Left ventricle myocardium inferior (tissue), 1 donor: ENCODE results near the gene TBX2. TPM values are rescaled to one million over a fixed set of nuclear protein-coding genes. Genes with fewer than 3 reads are reported as not detected.

Source experiments
- DNase-seq: peaks from one replicate; pipeline ENCODE4 v3.0.0-alpha.2; 2020
- H3K27ac ChIP-seq: fragments of 200-600 bp; replicated peaks from 2 replicates; pipeline ENCODE4 v1.8.0; 2021
- H3K27me3 ChIP-seq: fragments of 200-600 bp; 2 replicates; pipeline ENCODE4 v1.8.0; 2021; ENCODE audit warnings: low read depth
- H3K36me3 ChIP-seq: fragments of 200-600 bp; 2 replicates; pipeline ENCODE4 v1.8.0; 2021
- H3K4me1 ChIP-seq: fragments of 200-600 bp; 2 replicates; pipeline ENCODE4 v1.8.0; 2021
- H3K4me3 ChIP-seq: fragments of 200-600 bp; 2 replicates; pipeline ENCODE4 v1.8.0; 2021; ENCODE audit warnings: mild to moderate bottlenecking, moderate library complexity
- H3K9me3 ChIP-seq: fragments of 200-600 bp; replicated peaks from 2 replicates; pipeline ENCODE4 v1.8.0; 2021
- intact Hi-C: fragments of 100-400 bp; cut with micrococcal nuclease; formaldehyde crosslinking; loops from one replicate; pipeline ENCODE4 v1.11.0; 2022
- total RNA-seq: library from RNA; stranded (reverse); fragmentation: NEBNext Ultra II Directional; extraction: Animal tissue kit (Norgen Biotek cat#: 25700); gene quantifications from one replicate; pipeline ENCODE4 v1.2.1, GENCODE V29; 2021
- TF ChIP-seq, protein P1 (sequence below): fragments of 200-600 bp; IDR thresholded peaks from 2 replicates; pipeline ENCODE4 v1.8.0; 2021; ENCODE audit warnings: antibody characterized with exemption, mild to moderate bottlenecking, borderline replicate concordance
- donor health status: DM: no; HTN: yes; CAD: no; lungs with severe emphysema.

TBX2 gene
- total RNA-seq, 1 donor from 2014 or later: 8.2 TPM

DNA sequence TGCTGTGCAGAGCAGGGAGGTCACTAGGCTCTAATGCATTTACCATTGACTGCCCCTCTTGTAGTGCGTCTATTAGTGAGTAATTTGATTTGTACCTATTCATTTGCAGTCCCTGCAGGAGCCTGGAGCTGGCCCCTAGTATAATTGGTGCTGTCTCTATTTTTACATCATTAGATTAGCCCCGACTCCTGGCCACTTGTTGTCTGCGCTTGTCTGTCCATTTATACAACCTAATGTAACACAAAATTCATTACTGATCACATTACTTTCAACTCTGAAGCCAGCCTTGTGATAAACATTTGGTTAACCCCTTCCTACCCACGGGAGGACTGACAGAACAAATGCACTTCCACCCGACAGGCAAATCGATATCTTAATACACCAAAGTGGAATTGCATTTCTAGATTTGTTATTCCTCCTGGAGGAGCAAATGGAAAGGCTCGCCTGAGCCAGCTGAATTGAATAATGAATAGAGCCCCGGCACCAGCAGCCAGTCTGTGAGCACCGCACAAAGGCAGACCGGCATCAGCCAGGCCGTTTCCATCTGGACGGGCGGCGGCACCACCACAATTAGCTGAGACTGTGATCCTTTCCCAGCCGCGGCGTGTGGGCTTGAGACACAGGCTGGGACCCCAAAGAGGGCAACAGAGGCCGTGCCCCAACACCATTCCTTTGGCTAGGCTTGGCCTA is 18.7 kb upstream of the TBX2 start:
- intact Hi-C loops: no loop called here
- no peak for DNase-seq
- Histone ChIP-seq H3K9me3 (no peaks in the 10 kb centered on the region), H3K4me3 (no peak overlapping the region), H3K27me3 (peaks cover 12% of the 10 kb centered on the region), H3K36me3 (no peaks in the 10 kb centered on the region), H3K27ac (no peak overlapping the region), H3K4me1 (peaks cover 21% of the 10 kb centered on the region)
- TF ChIP-seq, protein P1, sequence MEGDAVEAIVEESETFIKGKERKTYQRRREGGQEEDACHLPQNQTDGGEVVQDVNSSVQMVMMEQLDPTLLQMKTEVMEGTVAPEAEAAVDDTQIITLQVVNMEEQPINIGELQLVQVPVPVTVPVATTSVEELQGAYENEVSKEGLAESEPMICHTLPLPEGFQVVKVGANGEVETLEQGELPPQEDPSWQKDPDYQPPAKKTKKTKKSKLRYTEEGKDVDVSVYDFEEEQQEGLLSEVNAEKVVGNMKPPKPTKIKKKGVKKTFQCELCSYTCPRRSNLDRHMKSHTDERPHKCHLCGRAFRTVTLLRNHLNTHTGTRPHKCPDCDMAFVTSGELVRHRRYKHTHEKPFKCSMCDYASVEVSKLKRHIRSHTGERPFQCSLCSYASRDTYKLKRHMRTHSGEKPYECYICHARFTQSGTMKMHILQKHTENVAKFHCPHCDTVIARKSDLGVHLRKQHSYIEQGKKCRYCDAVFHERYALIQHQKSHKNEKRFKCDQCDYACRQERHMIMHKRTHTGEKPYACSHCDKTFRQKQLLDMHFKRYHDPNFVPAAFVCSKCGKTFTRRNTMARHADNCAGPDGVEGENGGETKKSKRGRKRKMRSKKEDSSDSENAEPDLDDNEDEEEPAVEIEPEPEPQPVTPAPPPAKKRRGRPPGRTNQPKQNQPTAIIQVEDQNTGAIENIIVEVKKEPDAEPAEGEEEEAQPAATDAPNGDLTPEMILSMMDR: no peak

DNA sequence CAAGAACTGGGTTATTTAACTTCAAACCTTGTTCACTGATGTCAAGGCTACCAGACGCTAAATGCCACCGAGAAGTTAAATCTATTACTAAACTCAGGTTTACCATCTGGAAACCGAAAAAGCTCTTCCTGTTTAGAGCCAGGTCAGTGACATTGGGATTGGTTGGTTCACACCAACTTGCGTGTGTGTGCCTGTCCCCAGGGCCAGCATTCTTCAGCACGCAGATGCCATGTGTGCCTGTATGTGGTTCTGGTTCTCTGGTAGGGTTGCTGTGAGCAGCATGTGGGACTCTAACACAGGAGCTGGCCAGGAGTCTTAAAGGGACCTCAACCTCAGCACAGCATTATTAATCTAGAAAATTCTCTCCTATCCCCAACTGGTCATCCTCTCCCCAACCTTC is 18.1 kb upstream of the TBX2 start:
- Histone ChIP-seq H3K27ac (no peak overlapping the region), H3K36me3 (no peaks in the 10 kb centered on the region), H3K4me1 (peaks cover 21% of the 10 kb centered on the region), H3K9me3 (no peaks in the 10 kb centered on the region), H3K4me3 (no peak overlapping the region), H3K27me3 (peaks cover 12% of the 10 kb centered on the region)
- DNase-seq: no peak
- intact Hi-C loops: no loop called here
- TF ChIP-seq, protein P1: no peak

DNA sequence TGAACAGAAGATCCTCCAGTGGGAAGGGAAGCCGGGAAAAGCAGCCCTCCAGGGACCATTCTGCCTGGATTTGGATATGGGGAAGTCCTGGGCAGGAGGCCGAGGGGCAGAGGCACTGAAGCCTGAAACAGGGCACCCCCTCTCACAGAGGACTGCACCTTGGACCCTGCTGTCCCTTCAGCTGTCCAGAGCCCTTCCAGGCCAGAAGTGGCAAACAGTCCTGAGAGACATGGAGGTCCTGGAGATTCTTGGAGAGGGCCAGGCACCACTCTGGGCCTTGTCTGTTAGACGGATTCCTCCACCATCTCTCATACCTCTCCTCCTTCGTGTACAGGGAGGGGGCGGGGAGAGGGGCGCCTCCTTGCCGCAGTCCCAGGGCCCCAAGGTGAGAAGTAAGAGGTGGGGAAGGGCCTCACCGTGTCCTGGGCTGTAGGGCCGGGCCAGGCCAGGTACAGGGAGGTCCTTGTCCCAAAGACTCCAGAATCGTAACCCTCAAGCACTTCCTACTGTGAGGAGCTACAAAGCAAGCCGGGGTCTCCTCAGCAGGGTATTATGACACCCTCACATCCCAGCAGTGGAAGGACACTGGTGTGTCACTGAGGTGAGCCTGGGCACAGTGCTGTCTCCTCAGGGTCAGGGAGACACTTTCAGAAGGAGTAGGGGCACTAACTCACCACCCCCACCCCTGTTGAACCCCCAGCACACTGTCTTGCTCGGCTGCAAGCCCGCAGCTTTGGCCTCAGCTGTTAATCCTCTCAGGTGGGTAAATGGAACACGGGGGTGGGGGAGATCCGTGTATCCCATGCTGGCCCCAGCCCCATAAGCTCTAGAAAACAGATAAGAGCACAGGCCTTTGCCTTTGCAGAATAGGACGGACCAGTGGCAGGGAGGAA is 16.6 kb upstream of the TBX2 start:
- TF ChIP-seq, protein P1: no peak
- no peaks in the 10 kb centered on the region for H3K9me3 ChIP-seq
- intact Hi-C loops: no loop called here
- DNase-seq: no peak
- no peaks in the 10 kb centered on the region for H3K36me3 ChIP-seq
- peaks cover 21% of the 10 kb centered on the region for H3K4me1 ChIP-seq
- no peak overlapping the region for H3K4me3 ChIP-seq
- peaks cover 15% of the 10 kb centered on the region for H3K27me3 ChIP-seq
- H3K27ac ChIP-seq: peak overlapping the region; percentile 51

DNA sequence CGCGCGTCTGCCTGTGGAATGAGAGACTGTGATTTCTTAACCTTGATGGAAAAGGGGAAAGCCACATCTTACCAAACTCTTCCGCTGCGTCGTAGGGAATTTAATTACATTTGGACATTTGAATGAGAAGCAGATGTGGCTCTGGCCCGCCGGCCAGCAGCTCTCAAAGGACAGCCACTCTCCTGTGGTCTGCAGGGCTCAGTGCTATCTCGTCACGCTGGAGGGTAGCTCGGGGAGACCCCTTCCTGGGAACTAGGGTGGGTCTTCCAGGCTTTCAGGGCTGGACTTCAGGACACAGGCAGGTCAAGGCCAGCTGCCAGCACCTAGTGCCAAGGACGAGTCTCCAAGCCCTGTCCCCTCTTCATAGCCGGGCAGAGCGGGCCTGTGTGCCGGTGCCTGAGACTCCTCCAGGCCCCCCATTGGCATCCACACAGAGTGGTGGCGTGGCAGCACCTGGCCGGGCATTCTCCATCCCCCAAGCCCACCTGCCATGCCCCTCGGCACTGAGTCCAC is 15.9 kb upstream of the TBX2 start:
- DNase-seq: no peak
- no peaks in the 10 kb centered on the region for H3K9me3 ChIP-seq
- H3K4me3 ChIP-seq: no peak overlapping the region
- intact Hi-C loops: no loop called here
- peaks cover 19% of the 10 kb centered on the region for H3K27me3 ChIP-seq
- H3K4me1 ChIP-seq: peaks cover 21% of the 10 kb centered on the region
- H3K27ac ChIP-seq: peak overlapping the region; percentile 51
- TF ChIP-seq, protein P1: no peak
- no peaks in the 10 kb centered on the region for H3K36me3 ChIP-seq

DNA sequence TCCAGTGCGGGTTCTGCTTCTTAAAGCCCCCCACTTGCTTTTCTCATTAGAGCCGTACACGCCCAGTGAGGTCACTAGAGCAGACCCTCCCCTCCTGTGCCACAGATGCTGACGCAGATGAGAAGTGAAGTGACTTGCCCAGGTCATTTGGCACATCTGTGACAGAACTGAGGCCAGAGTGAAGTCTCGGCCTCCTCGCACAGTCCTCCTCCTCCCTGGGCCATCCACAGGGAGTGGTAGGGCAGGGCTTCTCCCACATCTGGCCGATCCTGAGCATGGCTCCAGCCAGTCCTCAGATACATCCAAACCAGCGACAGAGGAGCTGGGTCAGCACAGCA is 15.3 kb upstream of the TBX2 start:
- Histone ChIP-seq H3K27ac (no peak overlapping the region), H3K4me1 (peaks cover 24% of the 10 kb centered on the region), H3K9me3 (no peaks in the 10 kb centered on the region), H3K4me3 (no peak overlapping the region), H3K36me3 (no peaks in the 10 kb centered on the region), H3K27me3 (peaks cover 25% of the 10 kb centered on the region)
- DNase-seq: no peak
- intact Hi-C loops: no loop called here
- TF ChIP-seq, protein P1: no peak
